Adipose tissue (tissue), 3 donors: Measurements from ENCODE around the gene EBF3. TPM values are rescaled to one million over a fixed set of nuclear protein-coding genes. Genes with fewer than 3 reads are reported as not detected.

Experiments
- H3K27ac ChIP-seq: one replicate; pipeline ENCODE4 v1.5.1; 2013; ENCODE audit warnings: low read depth, low read length
- WGBS, 3 donors: extraction: QIAGEN DNeasy Blood & Tissue Kit; methylation state at CpG; one replicate each; pipeline ENCODE4 v1.1.7; 2013; 5-methylcytosine and 5-hydroxymethylcytosine counted together
- polyA plus RNA-seq, 3 donors: library from polyadenylated mRNA; stranded (reverse); fragments of 200-250 nt; gene quantifications; one replicate each; pipeline ENCODE4 v1.2.3, GENCODE V29; 2013
- donor health status: healthy with polysubstance abuse.
- donor health status: Bipolar disorder and iron deficiency.
- donor health status: healthy.

Gene EBF3
- polyA plus RNA-seq, 3 donors, result 1.8 to 33.5 (median 12.6) TPM

DNA sequence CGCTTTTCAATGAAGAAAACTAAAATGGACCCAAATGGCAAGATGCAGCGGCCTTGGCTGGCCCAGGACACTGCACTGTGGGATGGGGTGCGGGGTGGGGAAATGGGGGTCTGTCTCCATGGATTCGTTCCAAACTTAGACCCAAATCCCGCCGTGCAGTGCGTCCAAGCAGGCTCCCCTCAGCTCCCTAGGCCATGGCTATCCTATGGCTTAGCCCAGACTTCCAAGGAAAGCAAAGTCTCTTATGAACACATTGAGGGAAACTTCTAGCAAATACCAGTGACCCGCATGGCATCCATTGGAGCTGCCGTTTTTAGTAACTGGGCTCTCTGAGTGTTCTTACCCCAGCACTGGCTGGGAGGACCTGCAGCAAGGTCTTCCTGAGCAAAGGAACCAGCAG is 122.5 kb downstream of the EBF3 start:
- H3K27ac ChIP-seq, result no peak overlapping the region
- 89 to 96% (median 93%) methylated on average over 9 of the region's 9 CpGs for WGBS, 3 donors

- 91 to 94% (median 92%) methylated on average over 16 of the region's 16 CpGs for WGBS, 3 donors
- H3K27ac ChIP-seq, result no peak overlapping the region
Observed at GRCh38 chr10:129841071-129841470, 123.0 kb downstream of the EBF3 start.

- no peak overlapping the region for H3K27ac ChIP-seq
- WGBS, 3 donors, result 93 to 96% (median 95%) methylated on average over 29 of the region's 29 CpGs
Observed at GRCh38 chr10:129840196-129840590, 123.9 kb downstream of the EBF3 start.

DNA sequence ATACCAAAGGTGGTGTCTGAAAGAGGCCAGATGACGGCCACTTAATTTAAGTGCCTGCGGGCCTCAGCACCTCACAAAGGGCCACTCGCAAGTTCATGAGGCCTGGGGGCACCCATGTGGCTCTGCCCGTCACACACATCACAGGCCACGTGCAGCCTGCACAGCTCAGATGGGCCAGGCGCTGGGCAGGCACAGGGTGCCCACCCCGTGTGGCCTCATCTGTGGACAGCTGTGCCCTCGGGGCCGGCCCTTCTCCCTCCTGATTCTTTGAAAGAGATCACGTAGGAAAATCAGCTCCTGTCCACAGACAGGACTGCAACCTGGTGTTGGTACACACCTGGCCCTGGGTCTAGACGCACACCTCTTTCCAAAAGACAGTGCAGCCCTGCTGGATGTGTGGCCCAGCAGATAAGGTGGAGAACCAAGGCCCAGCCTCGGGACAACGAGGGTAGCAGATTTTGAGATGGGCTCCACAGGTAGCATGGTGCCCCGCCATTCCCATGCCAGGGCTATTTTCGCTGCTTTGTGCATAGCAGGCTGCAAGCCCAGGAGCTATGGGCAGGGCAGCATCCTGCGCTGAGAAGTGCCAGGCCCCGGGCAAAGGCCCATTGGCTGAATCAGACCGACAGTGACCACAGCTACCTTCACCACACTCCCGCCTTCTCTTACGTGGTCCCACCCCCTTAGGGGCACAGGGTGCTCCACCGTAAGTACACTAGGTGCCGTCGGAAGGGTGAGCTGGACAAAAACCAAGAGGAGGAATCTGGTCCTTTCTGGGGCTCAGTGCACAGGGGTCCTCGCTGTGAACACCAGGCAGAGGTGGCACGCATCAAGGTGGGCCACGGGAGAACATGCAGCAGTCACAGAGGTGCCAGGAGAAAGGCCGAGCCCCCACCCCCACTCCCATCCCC is 124.5 kb downstream of the EBF3 start:
- no peak overlapping the region for H3K27ac ChIP-seq
- WGBS, 3 donors, result 93 to 94% (median 93%) methylated on average over 27 of the region's 27 CpGs

- no peak overlapping the region for H3K27ac ChIP-seq
- WGBS, 3 donors, result 97% methylated on average over 26 of the region's 26 CpGs
Observed at GRCh38 chr10:129838794-129839193, 125.3 kb downstream of the EBF3 start.

DNA sequence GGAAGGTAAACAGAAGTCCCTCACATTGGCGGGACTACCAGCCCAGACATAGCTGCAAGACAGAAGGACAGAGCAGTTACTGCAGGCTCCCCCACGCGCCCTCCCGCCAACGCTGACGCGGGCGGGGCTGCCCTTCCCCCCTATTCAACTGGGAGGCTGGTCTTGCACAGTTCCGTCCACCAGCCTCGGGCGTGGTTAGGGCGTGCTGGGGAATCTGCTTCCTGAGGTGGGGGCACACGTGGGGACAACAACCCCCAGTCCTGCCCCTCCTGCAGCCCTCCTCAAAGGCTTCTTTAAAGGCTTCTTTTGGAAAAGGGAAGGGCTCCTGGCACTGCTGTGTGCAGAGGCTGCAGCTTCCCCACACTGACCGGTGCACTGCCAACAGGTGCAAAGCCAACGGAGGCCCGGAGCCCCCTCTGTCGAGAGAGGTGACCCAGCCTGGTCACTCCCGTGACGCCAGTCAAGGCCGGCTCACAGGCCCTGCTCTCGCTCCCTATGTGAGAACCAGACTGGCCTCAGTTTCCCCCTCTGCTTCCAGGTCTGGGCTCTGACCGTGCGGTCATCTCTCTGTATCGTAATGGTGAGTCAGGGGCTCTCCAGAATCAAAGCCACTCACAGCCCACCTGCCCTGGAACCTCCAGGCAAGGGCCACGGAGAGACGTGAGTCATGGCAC is 126.0 kb downstream of the EBF3 start:
- 90 to 92% (median 91%) methylated on average over 26 of the region's 26 CpGs for WGBS, 3 donors
- H3K27ac ChIP-seq, result no peak overlapping the region

GRCh38 chr10:129836253-129836652 is 127.8 kb downstream of the EBF3 start:
- no peak overlapping the region for H3K27ac ChIP-seq
- 93 to 95% (median 94%) methylated on average over 7 of the region's 7 CpGs for WGBS, 3 donors

DNA sequence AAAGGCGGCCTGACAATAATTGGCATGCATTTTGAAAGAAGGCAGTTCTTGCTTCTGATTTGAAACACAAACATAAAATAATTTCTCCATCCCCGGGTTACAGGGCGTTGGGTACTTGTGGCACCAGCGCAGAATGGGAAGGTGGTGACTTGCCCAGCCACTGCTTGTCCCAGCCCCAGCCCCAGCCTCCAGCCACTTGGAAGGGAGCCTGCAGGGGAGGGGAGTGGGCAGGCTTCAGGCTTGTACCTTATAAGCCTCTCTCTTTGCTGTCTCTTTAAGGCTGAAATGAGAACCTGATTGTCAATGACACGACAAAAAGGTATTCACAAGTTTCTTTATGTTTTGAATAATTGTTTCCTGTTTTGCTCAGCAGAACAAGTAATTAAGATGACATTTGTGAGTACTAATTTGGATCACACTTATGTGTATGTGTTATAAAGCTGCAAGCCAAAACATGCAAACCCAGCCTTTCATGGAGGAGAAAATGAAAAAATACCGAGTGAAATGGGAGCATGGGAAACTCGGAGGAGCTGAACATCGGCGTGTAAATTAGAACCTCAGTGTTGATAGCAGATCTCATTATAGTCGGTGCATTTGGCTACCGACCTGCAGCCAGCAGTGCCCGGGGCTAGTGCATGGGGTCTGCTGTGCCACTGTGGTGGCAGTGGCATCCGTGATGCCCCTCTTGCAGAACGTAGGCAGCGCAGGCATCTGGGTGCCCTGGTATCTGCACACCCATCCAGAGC is 129.9 kb downstream of the EBF3 start:
- H3K27ac ChIP-seq, result no peak overlapping the region
- 69 to 81% (median 72%) methylated on average over 15 of the region's 15 CpGs for WGBS, 3 donors

- 70 to 92% (median 91%) methylated on average over 12 of the region's 12 CpGs for WGBS, 3 donors
- no peak overlapping the region for H3K27ac ChIP-seq
Observed at GRCh38 chr10:129833468-129833950, 130.6 kb downstream of the EBF3 start.

GRCh38 chr10:129832573-129833467 is 131.3 kb downstream of the EBF3 start:
- 66 to 90% (median 86%) methylated on average over 22 of the region's 22 CpGs for WGBS, 3 donors
- H3K27ac ChIP-seq, result no peak overlapping the region

GRCh38 chr10:129831150-129831549 is 132.9 kb downstream of the EBF3 start:
- no peak overlapping the region for H3K27ac ChIP-seq

GRCh38 chr10:129825826-129826225 is 138.2 kb downstream of the EBF3 start:
- no peak overlapping the region for H3K27ac ChIP-seq
- WGBS, 3 donors, result 85 to 97% (median 94%) methylated on average over 3 of the region's 3 CpGs

More at GRCh38 chr10:129831150-129831549, 132.9 kb downstream of the EBF3 start:
- 94 to 96% (median 95%) methylated on average over 8 of the region's 8 CpGs for WGBS, 3 donors

DNA sequence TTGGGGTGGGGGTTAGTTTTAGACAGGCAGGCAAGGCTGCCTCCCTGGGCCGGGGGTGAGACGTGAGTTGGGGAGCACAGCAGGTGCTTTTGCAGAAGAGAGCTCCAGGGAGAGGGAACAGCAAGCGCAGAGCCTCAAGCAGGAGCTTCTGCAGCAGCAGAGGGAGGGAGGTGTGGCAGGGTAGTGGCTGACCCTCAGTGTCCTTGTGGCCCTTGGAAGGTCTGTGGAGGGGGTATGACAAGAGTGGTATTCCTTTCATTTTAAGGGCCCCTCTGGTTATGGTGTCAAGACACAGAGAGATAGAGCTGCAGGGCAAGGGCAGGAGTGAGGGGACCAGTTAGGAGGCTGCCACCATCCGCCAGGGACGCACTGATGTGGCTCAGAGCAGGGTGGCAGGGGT is 138.9 kb downstream of the EBF3 start:
- WGBS, 3 donors, result 89 to 95% (median 92%) methylated on average over 5 of the region's 5 CpGs
- H3K27ac ChIP-seq, result no peak overlapping the region

GRCh38 chr10:129820451-129820850 is 143.6 kb downstream of the EBF3 start:
- no peak overlapping the region for H3K27ac ChIP-seq
- WGBS, 3 donors, result 88 to 95% (median 90%) methylated on average over 3 of the region's 3 CpGs

GRCh38 chr10:129816656-129817045 is 147.4 kb downstream of the EBF3 start:
- 89 to 94% (median 92%) methylated on average over 8 of the region's 8 CpGs for WGBS, 3 donors
- no peak overlapping the region for H3K27ac ChIP-seq

GRCh38 chr10:129815898-129816655 is 148.0 kb downstream of the EBF3 start:
- 90 to 91% (median 90%) methylated on average over 17 of the region's 17 CpGs for WGBS, 3 donors
- no peak overlapping the region for H3K27ac ChIP-seq
